GM23248 (cell line): ENCODE measurements around the gene DCP1A. TPM values are rescaled to one million over a fixed set of nuclear protein-coding genes. Genes with fewer than 3 reads are reported as not detected.

Source experiments
- DNase-seq: peaks from one replicate; pipeline ENCODE4 v3.0.0-alpha.2; 2015
- H2AFZ ChIP-seq: fragments of 200-600 bp; sonication (generic); 2 replicates; pipeline ENCODE4 v1.6.1; 2016; ENCODE audit warnings: antibody characterized with exemption
- H3F3A ChIP-seq: fragments of 200-600 bp; sonication (generic); 2 replicates; pipeline ENCODE4 v1.6.1; 2016; ENCODE audit warnings: mild to moderate bottlenecking, antibody characterized with exemption, mixed run types; ENCODE audit not compliant: insufficient read depth
- H3K27ac ChIP-seq: fragments of 200-600 bp; sonication (generic); 2 replicates; pipeline ENCODE4 v1.5.1; 2016; ENCODE audit warnings: mild to moderate bottlenecking
- H3K27me3 ChIP-seq: fragments of 200-600 bp; sonication (generic); replicated peaks from 2 replicates; pipeline ENCODE4 v1.6.1; 2016; ENCODE audit warnings: mild to moderate bottlenecking; ENCODE audit not compliant: insufficient read depth
- H3K36me3 ChIP-seq: fragments of 200-600 bp; sonication (generic); 2 replicates; pipeline ENCODE4 v1.6.1; 2016; ENCODE audit warnings: low read depth, mild to moderate bottlenecking
- H3K4me1 ChIP-seq: fragments of 200-600 bp; sonication (generic); 2 replicates; pipeline ENCODE4 v1.6.1; 2016; ENCODE audit warnings: mild to moderate bottlenecking; ENCODE audit not compliant: insufficient read depth
- H3K4me2 ChIP-seq: fragments of 200-600 bp; sonication (generic); one replicate; pipeline ENCODE4 v1.6.1; 2016; ENCODE audit warnings: mild to moderate bottlenecking; ENCODE audit not compliant: unreplicated experiment
- H3K4me3 ChIP-seq: fragments of 200-600 bp; sonication (generic); 2 replicates; pipeline ENCODE4 v1.5.1; 2016; ENCODE audit warnings: mild to moderate bottlenecking
- H3K79me2 ChIP-seq: fragments of 200-600 bp; sonication (generic); 2 replicates; pipeline ENCODE4 v1.6.1; 2016; ENCODE audit warnings: mild to moderate bottlenecking; ENCODE audit not compliant: insufficient read depth
- H3K9ac ChIP-seq: fragments of 200-600 bp; sonication (generic); 2 replicates; pipeline ENCODE4 v1.6.1; 2016; ENCODE audit warnings: mild to moderate bottlenecking
- H3K9me2 ChIP-seq: fragments of 200-600 bp; sonication (generic); 2 replicates; pipeline ENCODE4 v1.6.1; 2016; ENCODE audit warnings: mixed run types, mild to moderate bottlenecking, moderate library complexity; ENCODE audit not compliant: insufficient read depth
- H3K9me3 ChIP-seq: fragments of 200-600 bp; sonication (generic); one replicate; pipeline ENCODE4 v1.6.1; 2017; ENCODE audit warnings: low read depth
- H4K20me1 ChIP-seq: fragments of 200-600 bp; sonication (generic); 2 replicates; pipeline ENCODE4 v1.6.0; 2016; ENCODE audit not compliant: insufficient read depth
- EZH2 ChIP-seq: fragments of 200-600 bp; sonication (generic); IDR thresholded peaks from 2 replicates; pipeline ENCODE4 v1.6.1; 2018; ENCODE audit warnings: antibody characterized with exemption, mild to moderate bottlenecking; ENCODE audit not compliant: insufficient read depth, poor library complexity, severe bottlenecking
- EZH2phosphoT487 ChIP-seq: fragments of 200-600 bp; sonication (generic); IDR thresholded peaks from 2 replicates; pipeline ENCODE4 v1.6.1; 2018; ENCODE audit warnings: antibody characterized with exemption, moderate library complexity, mild to moderate bottlenecking, low read depth; ENCODE audit not compliant: insufficient read depth
- WGBS, 2 experiments: methylation state at CpG; one replicate each; pipeline ENCODE4 v1.1.6; 2015 to 2017; ENCODE audit warnings: low lambda C conversion rate in 2 of 2, low coverage in 1 of 2; ENCODE audit errors: missing lambda C conversion rate in 2 of 2; 5-methylcytosine and 5-hydroxymethylcytosine counted together
- in situ Hi-C: fragments of 300-500 bp; cut with MboI; formaldehyde crosslinking; loops from 2 replicates; pipeline ENCODE4 v1.15.0; 2020
- polyA plus RNA-seq: library from polyadenylated mRNA; unstranded; fragments of >200 nt; fragmentation: Nextera tagmentation; extraction: Ambion mirVana; gene quantifications from 2 replicates; pipeline ENCODE4 v1.2.1, GENCODE V29; 2016
- total RNA-seq: library from RNA; depleted of rRNA; stranded (reverse); fragments of >200 nt; shearing (Covaris generic); gene quantifications from 2 replicates; pipeline ENCODE4 v1.2.3, GENCODE V29; 2014

The DCP1A gene
- total and polyA plus RNA-seq, 2 experiments from 2014 or later: 13.1 to 27.2 TPM

- Histone ChIP-seq H2AFZ (no peak overlapping the region), H3K36me3 (no peaks in the 10 kb centered on the region), H3K4me1 (peaks cover 10% of the 10 kb centered on the region; the same call in 1 of the 2 replicates), H4K20me1 (peaks cover 29% of the 10 kb centered on the region), H3F3A (0 out of 2 replicates have a peak, but pooled peaks cover 12% of the 10 kb centered on the region), H3K9ac (no peak overlapping the region), H3K9me3 (no peaks in the 10 kb centered on the region), H3K27ac (no peak overlapping the region), H3K4me3 (no peak overlapping the region), H3K27me3 (no peaks in the 10 kb centered on the region), H3K9me2 (no peaks in the 10 kb centered on the region), H3K4me2 (no peak overlapping the region), H3K79me2 (peaks cover 100% of the 10 kb centered on the region)
- DNase-seq: no peak
- WGBS, 2 experiments: 96 to 98% methylated on average over 3 of the region's 3 CpGs
- in situ Hi-C loops: no loop called here
- no peak for TF ChIP-seq EZH2phosphoT487
- TF ChIP-seq EZH2: no peak
Observed at GRCh38 chr3:53250453-53250852, 96.9 kb downstream of the DCP1A start.

DNA sequence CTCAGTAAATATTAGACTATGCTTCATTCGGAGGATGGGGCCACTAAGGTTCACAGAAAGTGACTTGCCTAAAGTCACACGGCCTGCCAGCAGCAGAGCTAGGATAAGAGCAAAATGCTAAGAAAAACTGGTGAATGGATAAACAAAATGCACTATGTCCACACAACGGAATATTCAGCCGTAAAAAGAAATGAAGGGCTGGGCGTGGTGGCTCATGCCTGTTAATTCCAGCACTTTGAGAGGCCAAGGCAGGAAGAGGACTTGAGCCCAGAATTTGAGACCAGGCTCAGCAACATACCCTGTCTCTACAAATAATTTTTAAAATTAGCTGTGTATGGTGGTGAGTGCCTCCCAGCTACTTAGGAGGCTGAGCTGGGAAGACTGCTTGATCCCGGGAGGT is 99.2 kb downstream of the DCP1A start:
- no peaks in the 10 kb centered on the region for H3K9me2 ChIP-seq
- H4K20me1 ChIP-seq: peaks cover 15% of the 10 kb centered on the region
- H3K79me2 ChIP-seq: peaks cover 100% of the 10 kb centered on the region
- no peak overlapping the region for H2AFZ ChIP-seq
- no peaks in the 10 kb centered on the region for H3K9me3 ChIP-seq
- H3K4me1 ChIP-seq: peaks cover 12% of the 10 kb centered on the region
- 0 out of 2 replicates have a peak, but pooled peaks cover 5% of the 10 kb centered on the region for H3F3A ChIP-seq
- WGBS, 2 experiments: 89 to 92% methylated on average over 6 of the region's 6 CpGs
- in situ Hi-C loops: no loop called here
- no peaks in the 10 kb centered on the region for H3K36me3 ChIP-seq
- H3K9ac ChIP-seq: no peak overlapping the region
- TF ChIP-seq EZH2phosphoT487: no peak
- no peak for TF ChIP-seq EZH2
- no peak overlapping the region for H3K4me3 ChIP-seq
- no peak for DNase-seq
- no peak overlapping the region for H3K27ac ChIP-seq
- no peaks in the 10 kb centered on the region for H3K27me3 ChIP-seq
- no peak overlapping the region for H3K4me2 ChIP-seq

GRCh38 chr3:53247619-53248018 is 99.7 kb downstream of the DCP1A start:
- 100% methylated on average over 2 of the region's 2 CpGs for WGBS, 2 experiments
- Histone ChIP-seq H2AFZ (no peak overlapping the region), H3K4me3 (no peak overlapping the region), H3K9ac (no peak overlapping the region), H3K9me3 (no peaks in the 10 kb centered on the region), H3K4me2 (no peak overlapping the region), H4K20me1 (peaks cover 15% of the 10 kb centered on the region), H3K36me3 (no peaks in the 10 kb centered on the region), H3K27me3 (no peaks in the 10 kb centered on the region), H3K27ac (no peak overlapping the region), H3K9me2 (no peaks in the 10 kb centered on the region), H3F3A (0 out of 2 replicates have a peak, but pooled peaks cover 5% of the 10 kb centered on the region), H3K4me1 (peaks cover 18% of the 10 kb centered on the region), H3K79me2 (peaks cover 100% of the 10 kb centered on the region)
- no peak for DNase-seq
- TF ChIP-seq EZH2phosphoT487: no peak
- TF ChIP-seq EZH2: no peak
- in situ Hi-C loops: no loop called here

DNA sequence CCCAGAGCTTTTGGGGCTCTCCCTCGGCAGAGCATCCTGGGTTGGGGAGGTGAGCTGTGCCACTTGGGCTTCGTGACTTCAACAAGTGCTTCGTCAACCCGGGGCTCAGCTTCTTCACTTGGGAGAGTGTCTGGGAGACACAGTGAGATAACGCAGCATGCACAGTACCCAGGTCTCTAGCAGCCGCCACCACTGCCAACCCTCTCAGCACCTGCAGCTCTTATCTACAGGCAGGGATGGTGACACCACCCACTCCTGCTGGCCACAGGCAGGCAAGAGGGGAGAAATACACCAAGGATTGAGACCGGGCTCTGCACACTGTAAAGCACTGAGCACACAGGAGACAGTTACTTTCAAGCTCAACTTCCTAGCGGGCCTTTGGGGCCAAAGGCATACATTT is 103.1 kb downstream of the DCP1A start:
- WGBS, 2 experiments: 93 to 95% methylated on average over 8 of the region's 8 CpGs
- Histone ChIP-seq H3K36me3 (0 out of 2 replicates have a peak, but pooled peaks cover 10% of the 10 kb centered on the region), H3K79me2 (peaks cover 100% of the 10 kb centered on the region), H3F3A (peaks cover 21% of the 10 kb centered on the region), H3K27ac (no peak overlapping the region), H3K4me2 (no peak overlapping the region), H3K9me3 (no peaks in the 10 kb centered on the region), H3K4me3 (no peak overlapping the region), H3K9me2 (no peaks in the 10 kb centered on the region), H3K9ac (no peak overlapping the region), H4K20me1 (peaks cover 11% of the 10 kb centered on the region), H2AFZ (no peak overlapping the region), H3K4me1 (peaks cover 19% of the 10 kb centered on the region), H3K27me3 (no peaks in the 10 kb centered on the region)
- in situ Hi-C loops: no loop called here
- DNase-seq: no peak
- TF ChIP-seq EZH2phosphoT487 (no peak), EZH2 (no peak)
